Subcutaneous adipose tissue (tissue), 4 donors: ENCODE data around the gene ASZ1. TPM values are rescaled to one million over a fixed set of nuclear protein-coding genes. Genes with fewer than 3 reads are reported as not detected.

Experiments used
- total RNA-seq, 4 donors: library from RNA; depleted of rRNA; stranded (reverse); fragments of >200 nt; gene quantifications; one replicate each; pipeline ENCODE4 v1.1.0, GENCODE V29; 2016
- TF ChIP-seq, protein P1 (sequence below): fragments of 450-650 bp; IDR thresholded peaks from one replicate; pipeline ENCODE4 v1.5.1; 2016; ENCODE audit warnings: low read depth, mild to moderate bottlenecking, control low read depth, antibody characterized with exemption, moderate library complexity

ASZ1 gene
- total RNA-seq, 4 donors from 2014 or later = not detected

- TF ChIP-seq, protein P1, sequence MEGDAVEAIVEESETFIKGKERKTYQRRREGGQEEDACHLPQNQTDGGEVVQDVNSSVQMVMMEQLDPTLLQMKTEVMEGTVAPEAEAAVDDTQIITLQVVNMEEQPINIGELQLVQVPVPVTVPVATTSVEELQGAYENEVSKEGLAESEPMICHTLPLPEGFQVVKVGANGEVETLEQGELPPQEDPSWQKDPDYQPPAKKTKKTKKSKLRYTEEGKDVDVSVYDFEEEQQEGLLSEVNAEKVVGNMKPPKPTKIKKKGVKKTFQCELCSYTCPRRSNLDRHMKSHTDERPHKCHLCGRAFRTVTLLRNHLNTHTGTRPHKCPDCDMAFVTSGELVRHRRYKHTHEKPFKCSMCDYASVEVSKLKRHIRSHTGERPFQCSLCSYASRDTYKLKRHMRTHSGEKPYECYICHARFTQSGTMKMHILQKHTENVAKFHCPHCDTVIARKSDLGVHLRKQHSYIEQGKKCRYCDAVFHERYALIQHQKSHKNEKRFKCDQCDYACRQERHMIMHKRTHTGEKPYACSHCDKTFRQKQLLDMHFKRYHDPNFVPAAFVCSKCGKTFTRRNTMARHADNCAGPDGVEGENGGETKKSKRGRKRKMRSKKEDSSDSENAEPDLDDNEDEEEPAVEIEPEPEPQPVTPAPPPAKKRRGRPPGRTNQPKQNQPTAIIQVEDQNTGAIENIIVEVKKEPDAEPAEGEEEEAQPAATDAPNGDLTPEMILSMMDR = no peak
These were observed 108.1 kb downstream of the ASZ1 start for GRCh38 chr7:117319181-117319580.

DNA sequence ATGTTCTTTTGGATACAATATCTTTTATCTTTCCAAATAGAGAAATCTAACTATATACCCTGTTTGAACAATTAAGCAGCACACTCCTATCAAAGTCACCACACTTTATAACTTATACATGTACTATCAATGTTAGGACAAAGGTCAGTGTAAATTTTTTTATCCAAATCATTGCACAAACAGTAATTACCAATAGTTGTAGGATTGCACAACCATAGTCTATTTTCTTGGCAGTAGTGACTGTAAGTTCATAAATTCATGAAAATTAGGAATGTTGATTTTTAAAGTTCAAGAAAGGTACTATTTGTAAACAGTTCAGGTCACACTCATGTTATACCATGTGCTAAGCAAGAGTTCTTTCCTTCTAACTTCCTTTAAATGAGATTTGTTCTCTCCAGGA is 113.7 kb downstream of the ASZ1 start:
- TF ChIP-seq, protein P1 = no peak

Other genes starting within 250 kb of the ASZ1 start
- gene WNT2, start 104.4 kb downstream of the ASZ1 start, total RNA-seq = 1 to 10 TPM in 1 of 4 donors, under 1 TPM in 3; 0.38 to 1.8 (median 0.67) TPM
- 1 to 10 TPM in 1 of 4 donors, not detected in 3; 2.6 TPM for gene CFTR, start 52.5 kb upstream of the ASZ1 start, total RNA-seq